NCI-H2196 treated with DMSO at 0.1 percent for 48 hours (cell line): ENCODE data around the gene ITPRID1.

ENCODE experiments used
- DNase-seq: peaks from one replicate; lab custom pipeline; 2025; ENCODE audit not compliant: unreplicated experiment; lab: John Stamatoyannopoulos, UW

ITPRID1 gene

GRCh38 chr7:31692871-31693270, 179.0 kb downstream of the ITPRID1 start:
- no peak for DNase-seq

- no peak for DNase-seq
Observed at GRCh38 chr7:31695859-31696614, 182.1 kb downstream of the ITPRID1 start.

GRCh38 chr7:31699050-31699449, 185.2 kb downstream of the ITPRID1 start:
- no peak for DNase-seq

GRCh38 chr7:31702354-31702753, 188.5 kb downstream of the ITPRID1 start:
- DNase-seq = no peak

GRCh38 chr7:31705377-31705776, 191.5 kb downstream of the ITPRID1 start:
- DNase-seq = no peak

GRCh38 chr7:31707089-31707488, 193.2 kb downstream of the ITPRID1 start:
- no peak for DNase-seq
